NCI-H146 (cell line): ENCODE results near the gene CENPX.

Experiments used
- DNase-seq: peaks from one replicate; lab custom pipeline; 2025; lab: John Stamatoyannopoulos, UW

CENPX gene

GRCh38 chr17:82055023-82055964, 32.6 kb upstream of the CENPX start:
- no peak for DNase-seq

DNA sequence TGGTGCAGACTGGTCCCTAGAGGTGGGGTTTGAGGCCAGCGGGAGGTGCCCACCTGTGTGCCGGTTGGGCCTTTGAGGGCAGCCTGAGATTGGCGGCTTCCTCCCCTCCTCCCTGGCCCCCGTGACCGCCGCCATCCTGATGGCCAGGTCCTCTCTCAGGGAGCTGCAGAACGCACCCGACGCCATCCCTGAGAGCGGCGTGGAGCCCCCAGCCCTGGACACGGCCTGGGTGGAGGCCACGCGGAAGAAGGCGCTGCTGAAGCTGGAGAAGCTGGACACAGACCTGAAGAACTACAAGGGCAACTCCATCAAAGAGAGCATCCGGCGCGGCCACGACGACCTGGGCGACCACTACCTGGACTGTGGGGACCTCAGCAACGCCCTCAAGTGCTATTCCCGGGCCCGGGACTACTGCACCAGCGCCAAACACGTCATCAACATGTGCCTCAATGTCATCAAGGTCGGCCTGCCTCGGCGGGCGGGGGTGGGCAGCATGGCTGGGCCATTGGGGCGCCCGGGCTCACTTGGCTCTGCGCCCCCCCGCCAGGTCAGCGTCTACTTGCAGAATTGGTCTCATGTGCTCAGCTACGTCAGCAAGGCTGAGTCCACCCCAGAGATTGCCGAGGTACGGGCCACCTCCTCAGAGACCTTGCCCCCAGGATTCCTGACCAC, 31.8 kb upstream of the CENPX start:
- DNase-seq: no peak

GRCh38 chr17:82053556-82054263, 31.0 kb upstream of the CENPX start:
- no peak for DNase-seq

GRCh38 chr17:82053130-82053529, 30.5 kb upstream of the CENPX start:
- DNase-seq: no peak

DNA sequence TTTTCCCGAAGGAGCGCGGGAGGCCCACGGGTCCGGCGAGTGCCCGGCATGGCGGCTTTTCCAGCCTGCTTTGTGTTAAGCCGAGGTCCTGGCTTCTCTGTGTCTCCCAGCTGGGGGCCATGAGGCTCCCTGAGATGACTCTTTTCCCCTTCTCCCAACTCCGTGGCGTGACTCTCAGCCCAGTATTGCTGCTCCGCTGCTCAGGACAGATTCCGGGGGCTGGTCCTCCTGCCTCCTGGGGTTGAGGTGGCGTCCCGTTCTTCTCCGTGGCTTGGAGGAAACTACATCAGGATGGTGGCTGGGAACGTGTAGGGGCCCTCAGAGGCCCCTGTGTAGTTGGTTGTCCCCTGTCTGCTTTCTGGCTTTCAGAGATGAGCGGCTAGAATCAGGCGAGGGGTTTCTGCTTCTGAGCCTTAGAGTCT, 30.0 kb upstream of the CENPX start:
- DNase-seq: no peak

DNA sequence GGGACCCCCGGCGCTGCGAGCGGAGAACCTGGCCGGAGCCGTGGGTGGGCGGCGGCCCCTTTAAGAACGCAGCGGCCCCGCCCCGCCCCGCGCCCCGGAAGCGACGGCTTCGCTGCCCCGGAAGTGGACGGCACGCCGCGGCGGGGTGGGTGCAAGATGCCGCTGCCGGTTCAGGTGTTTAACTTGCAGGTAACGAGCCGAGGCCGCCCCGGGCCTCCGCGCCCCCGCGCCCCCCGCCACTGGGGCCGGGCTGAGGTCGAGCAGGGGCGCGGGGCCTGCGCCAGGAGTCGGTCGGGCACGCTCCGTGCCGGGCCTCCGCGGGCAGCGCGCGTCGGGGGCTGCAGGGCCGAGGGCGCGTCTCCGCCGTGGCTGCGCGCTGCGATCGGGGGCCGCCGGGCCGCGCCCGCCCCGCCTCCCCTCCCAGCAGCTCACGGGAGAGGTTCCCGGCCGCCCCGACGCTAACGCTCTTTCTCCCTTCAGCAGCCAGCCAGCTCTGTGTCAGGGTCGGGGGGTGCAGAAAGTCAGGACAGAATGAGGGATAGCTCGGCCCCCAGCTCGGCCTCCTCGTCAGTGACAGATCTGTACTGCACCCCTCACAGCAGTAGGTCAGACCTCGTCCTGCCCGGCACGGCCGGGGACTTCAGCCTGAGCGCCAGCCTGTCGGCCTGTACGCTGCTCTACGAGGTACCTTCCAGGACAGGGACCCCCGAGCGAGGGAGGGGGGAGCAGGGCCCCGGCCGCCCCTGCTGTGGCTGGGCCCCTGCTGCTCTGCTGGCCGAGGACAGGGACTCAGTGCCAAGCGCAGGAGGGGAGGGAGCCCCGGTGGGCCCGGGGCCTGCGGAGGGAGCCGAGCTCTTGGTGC, 29.3 kb upstream of the CENPX start, which contains the start of the genes GPS1 and RFNG:
Gene GPS1, plus strand, starts transcription at position 123 of the 862 bp plus-strand sequence. Its CDS starts 34 bp downstream, at position 157.
Gene RFNG, minus strand, starts transcription at position 36 of the 862 bp plus-strand sequence. CDS start 45 bp downstream, outside the sequence.
- peak; percentile 68 for DNase-seq

DNA sequence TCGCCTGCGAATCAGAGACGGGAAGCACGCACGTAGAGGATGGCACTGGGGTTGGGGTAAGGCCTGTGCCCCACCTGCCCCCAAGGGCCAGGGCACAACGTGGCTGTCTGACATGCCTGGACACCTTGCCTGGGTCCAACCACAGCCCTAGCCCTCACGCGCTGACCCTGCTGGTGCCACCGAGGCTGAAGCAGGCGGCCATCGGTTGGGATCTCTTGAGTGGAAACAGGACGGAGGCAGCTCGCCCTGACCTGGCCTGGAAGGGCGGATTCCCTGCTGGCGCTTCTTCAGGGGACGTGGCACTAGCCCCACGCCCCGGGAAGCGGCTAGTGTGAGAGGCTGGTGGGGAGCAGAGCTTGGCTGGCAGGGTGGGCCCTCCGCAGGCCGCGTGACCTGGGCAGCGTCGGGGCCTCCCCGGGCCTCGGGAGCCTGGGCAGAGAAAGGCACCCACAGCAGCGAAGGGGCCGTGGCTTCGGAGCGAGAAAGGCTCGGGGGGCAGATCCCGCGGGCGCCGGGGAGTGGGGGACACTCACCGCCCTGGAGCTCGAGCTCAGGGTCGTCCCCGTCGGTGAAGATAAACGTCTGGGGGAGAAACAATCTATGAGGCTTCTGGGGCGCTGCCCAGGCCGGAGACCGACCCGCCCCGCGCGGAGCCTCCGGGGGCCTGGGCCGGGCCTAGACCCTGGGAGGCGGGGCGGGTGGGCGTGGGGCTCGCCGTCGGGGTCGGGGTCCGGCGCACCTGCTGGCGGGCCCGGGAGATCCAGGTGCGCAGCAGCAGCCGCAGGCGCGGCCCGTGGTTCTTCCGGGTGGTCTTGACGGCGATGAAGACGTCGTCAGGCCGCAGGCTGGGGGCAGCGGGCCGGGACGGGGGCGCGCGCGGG, 28.3 kb upstream of the CENPX start:
- DNase-seq: peak; percentile 30

- DNase-seq: no peak
These were observed 27.6 kb upstream of the CENPX start for GRCh38 chr17:82050152-82050760.

GRCh38 chr17:82049521-82049971, 26.9 kb upstream of the CENPX start:
- DNase-seq: no peak

- no peak for DNase-seq
These were observed 26.4 kb upstream of the CENPX start for GRCh38 chr17:82049106-82049505.

GRCh38 chr17:82048571-82048971, 25.9 kb upstream of the CENPX start:
- DNase-seq: no peak

GRCh38 chr17:82047914-82048570, 25.4 kb upstream of the CENPX start:
- no peak for DNase-seq

- DNase-seq: no peak
These were observed 24.7 kb upstream of the CENPX start for GRCh38 chr17:82047379-82047778.

GRCh38 chr17:82046903-82047302, 24.2 kb upstream of the CENPX start:
- no peak for DNase-seq

- no peak for DNase-seq
These were observed 23.3 kb upstream of the CENPX start for GRCh38 chr17:82045936-82046484.

DNA sequence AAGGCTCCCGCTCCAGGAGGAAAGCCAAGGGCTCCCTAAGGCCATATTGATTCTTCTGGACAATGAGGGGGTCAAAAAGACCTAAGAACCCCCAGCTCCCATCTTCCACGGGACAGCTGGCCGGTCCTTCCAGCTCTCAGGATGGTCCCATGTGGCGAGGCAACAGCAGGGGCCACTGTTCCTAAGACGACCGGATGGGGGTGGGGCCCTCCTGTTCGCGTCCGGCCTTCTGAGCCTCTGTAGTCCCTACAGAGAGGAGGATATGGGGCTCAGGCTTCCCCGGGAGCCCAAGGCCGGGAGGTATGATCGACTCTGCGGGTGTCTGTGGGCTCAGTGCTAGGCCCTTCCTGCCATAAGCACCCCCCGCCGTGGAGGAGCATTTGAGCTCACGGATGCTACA, 20.8 kb upstream of the CENPX start:
- DNase-seq: no peak

- DNase-seq: no peak
These were observed 20.0 kb upstream of the CENPX start for GRCh38 chr17:82042649-82043048.

DNA sequence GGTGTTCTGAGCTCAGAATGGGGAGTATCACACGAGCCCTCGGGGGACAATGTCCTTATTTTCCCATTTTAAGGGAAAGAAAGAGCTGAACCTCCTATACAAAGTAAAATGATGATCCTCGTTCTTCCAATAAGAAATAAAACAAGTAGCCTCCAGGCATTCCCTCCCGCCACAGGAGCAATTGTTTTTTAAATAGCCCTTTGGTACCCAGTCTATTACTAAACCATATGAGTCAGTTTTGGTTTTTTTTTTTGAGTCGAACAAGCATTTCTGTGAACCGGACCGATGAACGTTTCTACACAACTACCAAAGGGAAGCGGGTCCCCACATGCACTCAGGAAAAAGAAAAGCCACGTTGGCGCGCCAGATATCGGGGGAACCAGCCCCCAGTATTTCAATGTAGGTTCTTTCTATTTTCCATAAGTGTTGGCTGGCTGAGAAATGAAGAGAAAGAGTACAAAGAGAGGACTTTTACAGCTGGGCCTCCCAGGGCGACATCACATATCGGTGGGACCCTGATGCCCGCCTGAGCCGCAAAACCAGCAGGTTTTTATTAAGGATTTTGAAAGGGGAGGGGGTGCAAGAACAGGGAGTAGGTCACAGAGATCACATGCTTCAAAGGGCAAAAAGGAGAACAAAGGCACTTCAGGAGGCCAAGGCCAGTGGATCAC, 18.6 kb upstream of the CENPX start:
- no peak for DNase-seq
